GM19468 (cell line): ENCODE data around the gene ORMDL2.
"Not testable (repeated sequence)": the region's sequence is repeated elsewhere in the genome, so short reads cannot be mapped to it uniquely, and the experiment has no call there.

Experiments used
- ATAC-seq: cut with Tn5 transposase; IDR thresholded peaks from one replicate; pipeline ENCODE4 v1.9.1; 2021; ENCODE audit warnings: mild to moderate bottlenecking, moderate library complexity, moderate number of reproducible peaks; ENCODE audit not compliant: unreplicated experiment; ENCODE audit errors: extremely low read depth

Gene ORMDL2

DNA sequence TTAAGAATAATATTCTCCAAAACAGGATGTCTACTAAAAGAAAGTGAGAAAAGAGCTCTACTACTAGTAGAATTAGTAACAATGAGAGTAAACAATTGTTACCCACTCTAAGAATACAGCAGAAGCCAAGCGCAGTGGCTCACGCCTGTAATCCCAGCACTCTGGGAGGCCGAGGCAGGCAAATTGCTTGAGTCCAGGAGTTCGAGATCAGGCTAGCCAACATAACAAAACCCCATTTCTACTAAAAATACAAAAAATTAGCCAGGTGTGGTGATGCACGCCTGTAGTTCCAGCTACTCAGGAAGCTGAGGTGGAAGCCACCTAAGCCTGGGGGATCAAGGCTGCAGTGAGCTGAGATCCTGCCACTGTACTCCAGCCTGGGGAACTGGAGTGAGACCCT, 6.9 kb downstream of the ORMDL2 start:
- ATAC-seq: no peak

DNA sequence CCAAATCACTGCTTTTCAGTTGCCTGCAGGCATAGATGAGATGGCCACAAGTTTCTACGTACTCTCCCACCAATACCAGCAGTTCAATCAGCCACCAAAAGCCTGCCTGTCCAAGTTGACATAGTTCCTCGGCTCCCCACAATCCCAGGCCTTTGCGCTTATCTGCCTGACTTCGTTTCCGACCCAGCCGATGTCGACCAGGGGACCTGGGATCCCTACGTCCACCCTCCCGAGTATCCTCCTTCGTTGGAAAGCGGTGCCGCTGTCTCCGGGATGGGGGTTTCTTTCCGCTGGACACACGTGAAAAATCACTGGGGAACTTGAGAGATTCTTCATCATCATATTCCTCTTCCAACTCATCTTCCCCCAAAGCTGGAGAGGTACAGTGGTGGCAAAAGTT, 10.0 kb downstream of the ORMDL2 start:
- ATAC-seq: no peak

DNA sequence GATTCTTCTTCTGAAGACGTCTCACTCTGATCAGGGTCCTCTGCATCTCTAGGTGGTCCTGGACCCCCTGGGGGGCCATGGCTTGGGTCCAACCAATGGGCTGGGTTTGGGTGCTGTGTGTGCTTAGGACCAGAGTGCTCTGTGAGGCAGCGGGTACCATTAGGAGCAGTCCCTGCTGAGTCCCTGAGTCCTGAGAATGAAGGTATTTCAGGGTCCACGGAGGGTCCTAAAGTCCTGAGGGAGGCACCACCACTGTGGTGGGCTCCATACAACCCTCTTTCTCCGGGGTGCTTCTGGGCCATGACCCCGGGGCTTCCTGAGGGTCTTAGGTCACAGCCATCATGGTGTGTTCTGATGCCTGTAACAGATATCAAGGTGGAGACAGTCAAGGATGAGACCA, 10.5 kb downstream of the ORMDL2 start:
- ATAC-seq: no peak

DNA sequence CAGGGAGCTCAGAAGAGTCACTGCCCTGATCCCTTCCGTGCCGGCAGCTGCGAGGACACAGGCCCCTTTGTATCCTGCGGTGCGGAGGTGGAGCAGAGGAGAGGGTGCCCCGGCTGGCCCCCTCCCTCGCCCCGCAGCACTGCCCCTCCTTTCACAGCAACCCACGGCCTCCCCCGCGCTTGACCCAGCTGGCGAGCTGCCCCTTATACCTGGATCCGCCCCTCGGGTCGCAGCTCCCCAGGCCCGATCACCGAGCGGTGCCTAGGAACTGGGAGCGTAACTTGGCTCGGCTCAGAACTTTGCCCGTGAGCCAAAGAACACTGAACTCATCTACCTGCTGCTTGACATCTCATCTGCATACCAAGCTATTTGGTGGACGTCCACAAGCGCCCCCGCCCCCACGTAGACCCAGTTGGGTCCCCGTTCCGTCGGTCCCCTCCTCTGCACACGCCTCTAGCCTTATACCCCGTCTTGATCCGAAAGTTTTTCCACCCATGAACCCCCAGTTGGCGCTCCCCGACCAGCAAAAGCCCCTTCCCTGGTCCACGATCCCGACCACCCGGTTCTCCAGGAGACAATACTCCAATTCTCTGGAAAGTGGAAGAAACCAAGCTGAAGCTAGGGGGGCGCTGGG, 12.2 kb downstream of the ORMDL2 start:
- no peak for ATAC-seq

DNA sequence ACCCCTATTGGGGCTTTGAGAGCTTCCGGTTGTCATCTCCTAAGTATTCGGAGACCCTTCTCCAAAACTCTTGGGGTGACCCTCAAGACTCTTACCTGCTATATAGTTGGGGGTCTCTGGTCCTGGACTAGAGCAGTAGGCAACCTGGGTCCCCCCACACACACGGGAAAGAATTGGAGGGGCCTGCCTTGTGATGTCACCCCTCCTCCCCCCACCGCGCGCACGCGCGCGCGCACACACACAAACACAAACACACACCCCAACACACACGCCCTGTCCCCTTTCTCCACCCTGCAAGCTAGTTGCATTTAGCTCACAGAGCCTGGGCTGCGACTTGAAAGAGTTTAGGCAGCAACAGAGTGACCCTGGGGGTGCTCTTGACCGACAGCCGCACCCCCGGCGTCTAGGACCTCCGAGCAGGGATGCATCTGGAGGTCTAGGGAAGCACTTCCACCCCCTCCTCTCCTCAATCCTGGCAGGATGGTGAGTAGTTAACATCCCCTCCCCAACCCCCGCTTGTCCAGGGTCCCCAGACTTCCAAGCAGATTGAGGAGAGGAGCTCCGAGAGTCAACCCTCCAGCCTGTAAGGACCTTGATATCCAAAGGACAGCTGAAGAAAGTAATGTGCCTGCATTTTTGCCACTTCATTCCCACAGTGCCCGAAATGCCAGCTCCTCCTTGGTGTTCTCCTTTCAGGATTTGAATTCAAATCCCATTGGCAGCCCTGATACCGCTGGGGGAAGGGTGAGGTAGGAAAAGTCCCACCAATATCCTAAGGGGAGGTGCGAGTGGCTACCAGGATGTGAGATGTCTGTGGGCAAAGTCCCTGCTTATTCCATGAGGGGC, 13.0 kb downstream of the ORMDL2 start:
- ATAC-seq: no peak

DNA sequence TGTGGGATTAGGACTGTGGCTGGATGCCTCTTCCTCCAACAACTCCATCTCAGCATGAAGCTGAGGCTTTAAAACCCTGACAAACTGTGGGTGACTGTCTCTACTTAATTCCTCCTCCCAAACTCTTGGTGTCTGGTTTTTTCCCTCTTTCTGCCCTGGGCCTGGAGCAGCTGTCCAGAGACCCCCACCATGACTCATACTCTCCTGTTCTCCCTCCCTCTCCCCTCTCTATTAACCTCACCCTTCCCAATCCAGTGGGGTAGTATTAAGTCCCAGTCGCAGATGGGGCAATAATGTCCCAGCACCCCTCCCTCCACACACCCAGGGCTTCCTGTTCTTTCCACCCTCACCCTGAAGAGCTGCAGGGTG, 13.6 kb downstream of the ORMDL2 start:
- no peak for ATAC-seq

DNA sequence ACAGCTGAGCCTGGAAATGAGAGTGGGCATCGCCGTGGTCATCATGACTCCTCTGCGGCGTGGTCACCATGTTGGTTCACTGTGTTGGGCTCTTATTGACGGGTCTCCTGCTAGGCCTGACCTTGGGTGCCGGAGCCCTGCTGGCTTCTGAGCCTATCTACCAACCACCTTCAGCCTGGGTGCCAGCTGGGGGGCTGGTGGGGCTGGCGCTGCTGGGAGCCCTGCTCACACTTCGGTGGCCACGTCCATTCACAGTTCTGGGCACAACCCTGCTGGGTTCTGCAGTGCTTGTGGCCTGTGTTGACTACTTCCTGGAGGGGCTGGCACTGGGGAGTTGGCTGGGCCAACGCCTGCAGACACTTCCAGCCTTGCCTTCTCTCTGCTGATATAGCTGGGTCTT, 15.2 kb downstream of the ORMDL2 start:
- no peak for ATAC-seq

DNA sequence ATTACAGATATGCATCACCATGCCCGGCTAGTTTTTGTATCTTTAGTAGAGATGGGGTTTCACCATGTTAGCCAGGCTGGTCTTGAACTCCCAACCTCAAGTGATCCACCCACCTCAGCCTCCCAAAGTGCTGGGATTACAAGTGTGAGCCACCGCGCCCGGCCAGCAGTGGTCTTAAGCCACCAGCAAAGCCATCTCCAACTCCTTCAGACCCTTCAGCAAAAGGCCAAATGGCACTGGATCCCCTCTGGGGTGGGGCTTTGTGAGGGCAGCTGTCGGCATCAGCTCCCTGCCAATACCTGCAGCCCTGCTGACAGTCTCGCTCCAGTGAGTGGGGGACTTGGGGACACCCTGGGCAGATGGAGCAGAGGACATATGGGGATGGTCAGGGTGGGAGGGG, 16.6 kb downstream of the ORMDL2 start:
- ATAC-seq: not testable (repeated sequence)

DNA sequence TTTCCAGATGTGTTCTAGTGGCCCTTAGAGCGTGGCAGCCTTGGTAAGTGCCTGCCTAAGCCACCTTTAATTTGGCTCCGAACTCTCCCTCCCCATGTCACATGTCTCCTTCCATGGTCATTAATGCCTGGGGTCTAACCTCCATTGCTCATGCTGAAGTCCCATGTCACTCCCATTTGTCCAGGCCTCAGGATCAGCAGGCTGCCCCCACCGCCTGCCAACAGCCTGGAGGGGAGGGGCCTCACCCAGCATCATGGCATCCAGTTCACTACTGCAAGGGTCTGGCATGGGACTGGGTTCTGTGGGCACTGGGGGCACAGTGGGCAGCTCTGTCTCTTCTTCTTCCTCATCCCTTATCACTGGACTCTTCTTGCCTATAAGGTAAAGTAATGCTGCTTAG, 20.5 kb downstream of the ORMDL2 start:
- ATAC-seq: no peak

DNA sequence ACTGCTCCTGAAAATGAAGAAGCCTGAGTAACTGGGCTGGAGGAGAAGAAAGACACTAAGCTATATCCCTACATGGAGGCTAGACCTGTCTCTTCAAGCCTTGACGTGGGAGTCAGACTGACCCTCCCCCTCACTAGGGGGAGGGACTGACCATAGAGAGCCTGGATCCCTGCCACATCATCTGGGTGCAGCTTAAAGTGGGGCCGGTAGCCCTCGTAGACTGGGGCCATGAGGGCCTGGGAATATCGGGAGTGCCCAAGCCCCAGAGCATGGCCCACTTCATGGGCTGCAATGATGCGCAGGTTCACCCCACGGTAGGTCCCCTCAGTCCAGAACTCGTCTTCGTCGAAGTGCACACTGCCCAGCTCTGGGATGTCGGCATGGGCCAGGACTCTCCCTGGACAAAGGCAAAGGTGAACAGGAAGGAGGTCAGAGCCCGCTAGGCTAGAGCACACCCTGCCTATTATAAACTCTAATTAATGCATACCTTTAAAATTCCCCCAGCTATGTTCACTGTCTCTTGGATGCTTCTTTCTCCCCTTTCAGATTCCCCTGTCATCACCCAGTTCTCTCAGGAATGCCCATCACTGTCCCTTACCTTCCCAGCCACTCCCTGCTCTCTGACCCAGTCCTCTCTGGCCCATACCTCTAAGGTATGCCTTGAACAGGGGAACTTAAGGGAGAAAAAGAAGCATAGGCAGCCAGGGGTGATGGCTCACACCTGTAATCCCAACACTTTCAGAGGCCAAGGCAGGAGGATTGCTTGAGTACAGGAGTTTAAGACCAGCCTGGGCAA, 21.7 kb downstream of the ORMDL2 start:
- ATAC-seq: no peak

DNA sequence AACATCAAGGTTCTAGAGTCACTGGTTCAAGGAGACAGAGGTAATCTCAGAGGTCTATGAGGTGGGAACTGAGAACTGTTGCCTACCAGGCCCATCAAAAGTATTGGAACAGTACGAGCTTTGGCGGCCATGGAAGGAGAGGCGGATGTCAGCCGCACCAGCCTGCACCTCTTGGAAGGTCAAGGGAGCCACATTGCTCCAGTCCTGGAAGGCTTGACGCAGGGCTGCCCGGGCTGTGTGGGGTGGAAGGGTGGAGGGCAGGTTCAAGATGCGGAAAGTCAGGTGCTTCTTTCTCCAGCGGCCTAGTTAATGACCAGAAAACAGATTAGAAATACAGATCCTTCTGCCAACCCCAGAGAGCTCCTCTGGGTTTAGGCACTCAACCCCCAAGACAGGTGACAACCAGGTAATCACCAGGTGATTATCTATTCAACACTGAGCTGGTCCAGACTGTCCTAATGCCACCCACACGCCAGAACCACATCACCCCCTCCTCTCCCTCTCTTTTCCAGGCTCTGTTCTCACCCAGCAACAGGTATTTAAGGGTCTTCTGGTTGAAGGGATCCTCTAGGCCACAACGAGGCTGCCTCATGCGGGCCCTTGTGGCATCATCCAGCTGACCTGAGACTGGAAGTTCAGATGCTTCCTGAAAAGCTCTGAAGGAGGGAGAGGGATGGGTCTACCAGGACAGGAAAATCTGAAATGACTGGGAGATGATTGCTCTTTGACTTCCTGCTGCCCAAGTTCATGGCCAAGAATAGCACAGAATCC, 22.9 kb downstream of the ORMDL2 start:
- no peak for ATAC-seq

DNA sequence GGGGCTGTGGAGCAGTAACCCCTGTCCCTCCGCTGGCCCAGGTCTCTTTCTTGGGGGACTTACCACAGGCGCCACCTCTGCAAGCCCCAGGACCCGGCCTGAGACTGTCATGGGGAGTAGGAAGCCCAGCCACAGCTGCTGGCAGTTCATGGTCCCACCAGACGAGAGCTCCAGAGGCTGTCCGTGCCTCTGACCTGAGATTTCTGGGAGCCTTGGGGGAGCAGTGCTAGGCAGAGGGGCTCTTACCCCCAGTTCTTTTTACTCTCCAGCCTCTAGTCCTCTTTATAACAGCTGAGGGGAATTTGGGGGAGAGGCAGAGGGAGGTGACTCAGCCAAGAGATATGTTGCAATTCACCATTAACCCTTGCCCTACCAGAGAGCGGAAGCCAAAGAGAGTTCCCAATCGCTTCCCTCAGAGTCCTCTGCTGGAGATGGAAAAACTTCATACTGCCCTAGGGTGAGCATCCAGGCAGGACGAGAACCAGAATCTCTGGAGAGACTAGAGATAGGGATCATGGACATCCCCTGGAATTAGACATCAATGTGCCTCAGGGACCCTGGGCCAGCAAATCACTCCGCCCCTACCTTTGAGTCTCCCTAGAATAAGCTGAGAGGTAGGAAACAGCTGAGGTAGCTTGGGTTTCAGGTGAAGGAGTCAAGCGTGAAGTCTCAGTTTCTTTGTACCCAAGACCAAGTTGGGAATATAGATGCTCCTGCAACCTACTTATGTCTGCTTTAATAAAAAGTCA, 25.0 kb downstream of the ORMDL2 start, which contains the start of gene MMP19:
MMP19 (minus strand) TSS at position 256 of the 749 bp plus-strand sequence; CDS start at position 150, 106 bp downstream.
- no peak for ATAC-seq

DNA sequence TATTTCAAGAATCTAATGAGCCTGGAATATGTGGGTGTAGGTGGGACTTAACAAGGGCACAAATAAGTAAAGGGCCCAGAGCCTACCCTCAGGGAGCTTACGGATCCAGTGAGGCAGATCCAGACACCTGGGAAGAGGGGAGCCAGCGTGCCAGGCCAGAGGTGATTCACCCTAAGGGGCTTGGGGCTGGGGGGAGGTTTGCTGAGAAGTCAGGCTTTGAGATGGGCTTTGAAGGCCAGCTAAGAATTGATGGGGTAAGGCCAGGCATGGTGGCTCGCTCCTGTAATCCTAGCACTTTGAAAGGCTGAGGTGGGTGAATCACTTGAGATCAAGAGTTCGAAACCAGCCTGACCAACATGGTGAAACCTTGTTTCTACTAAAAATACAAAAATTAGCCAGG, 25.6 kb downstream of the ORMDL2 start:
- no peak for ATAC-seq

DNA sequence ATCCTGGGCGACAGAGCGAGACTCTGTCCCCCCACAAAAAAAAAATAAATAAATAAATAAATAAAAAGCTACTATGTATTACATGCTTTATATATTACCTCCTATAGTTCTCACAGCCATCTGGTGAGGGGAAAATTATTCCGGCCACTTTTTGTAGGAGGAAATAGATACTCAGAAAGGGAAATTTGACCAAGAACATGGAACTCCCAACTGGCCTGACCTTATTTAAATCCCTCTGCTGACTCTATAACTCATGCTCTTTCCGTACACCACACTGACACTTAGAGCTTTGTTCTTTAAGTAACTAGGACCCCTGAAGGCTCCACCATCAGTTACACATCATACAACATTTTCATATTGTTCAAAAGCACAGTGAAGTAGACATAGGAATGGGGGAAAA, 27.1 kb downstream of the ORMDL2 start:
- no peak for ATAC-seq

DNA sequence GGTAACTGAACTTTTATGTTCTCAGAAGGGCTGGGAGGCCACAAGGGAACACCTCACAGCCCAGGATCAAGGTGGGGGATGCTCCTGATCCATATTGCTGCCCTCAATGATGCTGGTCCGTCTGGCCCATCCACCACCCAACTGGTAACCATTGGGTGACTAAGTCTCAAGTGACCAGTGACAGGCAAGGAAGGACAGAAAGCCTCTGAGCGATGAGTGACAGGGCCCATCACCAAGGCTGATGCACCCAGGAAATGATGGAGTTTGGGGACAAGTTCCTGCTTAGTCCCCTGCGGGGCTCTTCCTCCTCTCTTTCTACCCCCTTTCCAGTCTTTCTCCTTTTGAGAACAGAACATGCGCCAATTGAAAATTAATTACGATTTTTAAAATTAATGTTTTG, 27.5 kb downstream of the ORMDL2 start:
- ATAC-seq: no peak

DNA sequence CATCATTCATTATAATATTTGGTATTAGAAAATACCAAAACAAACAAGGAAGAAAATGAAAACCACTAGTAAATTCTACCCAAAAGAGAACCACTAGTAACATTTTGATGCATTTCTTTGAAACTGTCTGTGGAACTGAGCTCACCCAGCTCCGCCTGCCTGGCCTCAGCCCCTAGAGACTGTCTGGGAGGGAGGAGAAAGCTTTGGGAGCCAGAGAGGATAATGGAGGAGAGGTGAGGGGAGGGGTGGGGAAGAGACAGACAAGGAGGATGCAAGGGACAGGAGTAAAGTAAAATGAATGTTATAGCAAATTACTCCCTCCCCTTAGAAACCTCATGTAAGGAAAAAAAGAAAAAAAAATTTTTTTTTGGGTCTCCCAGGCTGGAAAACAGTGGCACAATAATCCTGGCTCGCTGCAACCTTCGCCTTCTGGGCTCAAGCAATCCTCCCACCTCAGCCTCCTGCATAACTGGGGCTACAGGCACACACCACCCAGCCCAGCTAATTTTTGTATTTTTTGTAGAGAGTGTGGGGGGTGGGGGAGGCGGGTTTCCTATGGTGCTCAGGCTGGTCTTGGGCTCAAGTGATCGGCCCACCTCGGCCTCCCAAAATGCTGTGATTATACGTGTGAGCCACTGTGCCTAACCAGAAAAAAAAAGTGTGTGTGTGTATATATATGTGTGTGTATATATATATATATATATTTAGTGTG, 28.1 kb downstream of the ORMDL2 start:
- no peak for ATAC-seq

DNA sequence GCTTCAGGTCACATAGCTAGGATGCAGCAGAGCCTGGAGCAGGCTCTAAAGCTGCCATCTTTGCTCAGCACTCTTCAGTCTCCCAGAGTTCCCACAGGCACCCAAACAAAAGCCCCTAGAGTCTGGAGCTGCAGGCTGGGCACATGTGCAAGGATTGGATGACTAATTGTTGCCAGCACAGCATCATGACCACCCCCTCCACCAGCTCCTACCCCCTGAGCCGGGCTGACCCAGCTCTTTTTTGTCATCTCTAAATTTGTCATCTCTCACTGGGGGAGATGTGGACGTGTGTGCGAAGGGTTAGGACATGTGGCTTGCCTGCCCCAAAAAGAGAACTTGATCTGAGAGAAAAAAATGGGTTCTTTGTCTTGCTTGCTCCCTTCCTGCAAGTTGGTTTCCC, 29.2 kb downstream of the ORMDL2 start:
- no peak for ATAC-seq

DNA sequence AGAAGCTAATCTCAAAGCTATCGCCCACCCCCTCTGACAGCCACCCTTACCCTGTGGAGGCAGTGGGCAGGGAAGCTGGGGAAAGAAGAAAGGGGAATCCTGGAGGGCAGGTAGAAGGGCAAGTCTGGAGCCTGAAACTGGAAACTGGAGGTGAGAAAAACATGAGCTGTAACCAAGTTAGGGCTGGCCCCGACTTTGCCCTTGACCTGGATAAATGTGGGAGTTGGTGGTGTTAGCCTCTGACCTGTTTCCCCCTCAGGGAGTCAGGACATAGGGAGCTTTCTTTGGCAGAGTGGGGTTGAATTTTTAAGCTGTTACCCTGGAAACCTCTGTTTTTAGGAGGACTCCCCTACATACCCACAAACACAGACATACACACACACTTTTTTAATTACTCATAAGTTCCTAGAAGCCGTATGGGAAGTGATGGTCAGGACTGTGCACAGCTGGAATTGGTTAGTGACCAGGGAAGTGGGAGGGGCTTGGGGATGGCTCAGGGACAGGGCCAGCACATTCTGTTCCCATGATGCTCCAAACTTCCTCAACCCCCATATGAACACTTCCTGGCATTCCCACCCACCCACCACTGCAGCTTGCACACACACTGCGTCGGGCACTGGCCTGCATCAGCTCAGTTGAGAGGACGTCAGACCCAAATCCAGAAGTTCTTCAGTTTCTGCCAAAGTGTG, 29.9 kb downstream of the ORMDL2 start:
- ATAC-seq: no peak
